Tibial artery (tissue), 4 donors: ENCODE results near the gene SHLD2.
"Not testable (repeated sequence)": the region's sequence is repeated elsewhere in the genome, so short reads cannot be mapped to it uniquely, and the experiment has no call there.

ENCODE experiments used
- DNase-seq, 2 donors: peaks; one replicate each; pipeline ENCODE4 v3.0.0-alpha.2; 2019
- H3K27ac ChIP-seq, 2 donors: fragments of 200-600 bp; sonication (generic) in 1 of 2; 1 replicate in 1 of 2; 2 replicates in 1 of 2; pipeline ENCODE4 v1.5.1; 2018 to 2019; ENCODE audit warnings: mild to moderate bottlenecking in 1 of 2
- H3K27me3 ChIP-seq, 2 donors: fragments of 200-600 bp; sonication (generic) in 1 of 2; one replicate each; pipeline versions ENCODE4 v1.5.1 to v1.6.0; 2016 to 2019
- H3K36me3 ChIP-seq, 3 donors: fragments of 200-600 bp; sonication (generic) in 2 of 3; one replicate each; pipeline ENCODE4 v1.5.1; 2016 to 2019; ENCODE audit warnings: mild to moderate bottlenecking in 2 of 3
- H3K4me1 ChIP-seq, 4 donors: fragments of 200-600 bp; sonication (generic) in 2 of 4; 1 replicate in 3 of 4; 2 replicates in 1 of 4; pipeline ENCODE4 v1.5.1; 2016 to 2019
- H3K4me3 ChIP-seq, 2 donors: fragments of 200-600 bp; sonication (generic) in 1 of 2; 1 replicate in 1 of 2; 2 replicates in 1 of 2; pipeline ENCODE4 v1.5.1; 2018 to 2019; ENCODE audit warnings: mild to moderate bottlenecking in 2 of 2
- H3K9me3 ChIP-seq, 3 donors: fragments of 200-600 bp; sonication (generic) in 1 of 3; one replicate each; pipeline ENCODE4 v1.5.1; 2016 to 2019
- intact Hi-C: fragments of 100-400 bp; cut with DNase I; formaldehyde crosslinking; loops from one replicate; pipeline ENCODE4 v1.15.0; 2023; ENCODE audit warnings: low total_unique reads

The SHLD2 gene

DNA sequence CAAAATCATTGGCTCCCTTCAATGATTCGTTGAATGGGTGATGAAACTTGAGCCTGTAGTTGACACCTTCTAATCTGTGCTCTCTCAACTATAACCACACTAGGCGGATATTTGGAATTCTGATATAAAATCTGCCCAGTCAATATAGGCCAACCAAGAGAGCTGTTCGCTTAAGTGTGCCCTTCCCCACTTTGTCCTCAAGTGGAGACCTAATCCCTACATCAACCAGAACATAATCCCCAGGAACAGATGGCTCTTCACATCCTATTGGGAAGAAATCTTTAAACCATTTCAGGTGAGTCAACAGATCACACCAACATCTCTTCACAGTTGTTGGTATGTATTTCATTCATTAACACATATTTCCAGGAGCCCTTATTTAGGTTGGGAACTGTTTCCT lies 96.8 kb downstream of the SHLD2 start:
- intact Hi-C loops, H3K27ac ChIP-seq, H3K4me3 ChIP-seq, H3K4me1 ChIP-seq, H3K9me3 ChIP-seq, DNase-seq, H3K27me3 ChIP-seq: not testable (repeated sequence)
- H3K36me3 ChIP-seq = peaks cover 12 to 26% (median 13%) of the 10 kb centered on the region in 3 donors

DNA sequence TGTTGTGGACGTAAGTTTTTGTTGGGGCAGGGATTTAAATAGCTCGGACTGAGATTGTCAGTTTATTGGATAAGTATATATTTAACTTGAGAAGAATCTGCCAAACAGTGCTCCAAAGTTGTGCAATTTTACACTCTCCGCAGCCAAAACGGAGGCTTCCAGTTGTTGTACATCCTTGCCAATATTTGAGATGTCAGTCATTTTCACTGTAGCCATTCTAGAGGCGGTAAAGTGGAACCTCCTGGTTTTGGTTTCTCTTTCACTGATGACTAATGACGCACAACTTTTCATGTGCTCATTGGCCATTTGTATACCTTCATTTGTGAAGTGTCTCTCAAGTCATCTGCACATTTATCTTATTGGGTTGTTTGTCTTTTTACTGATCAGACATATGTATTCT lies 105.9 kb downstream of the SHLD2 start:
- H3K4me3 ChIP-seq, H3K9me3 ChIP-seq, H3K27me3 ChIP-seq, H3K27ac ChIP-seq, intact Hi-C loops, H3K36me3 ChIP-seq: not testable (repeated sequence)
- peak; percentile 39 to 76 for DNase-seq
- H3K4me1 ChIP-seq = peaks cover 0 to 11% (median 5%) of the 10 kb centered on the region in 4 donors

DNA sequence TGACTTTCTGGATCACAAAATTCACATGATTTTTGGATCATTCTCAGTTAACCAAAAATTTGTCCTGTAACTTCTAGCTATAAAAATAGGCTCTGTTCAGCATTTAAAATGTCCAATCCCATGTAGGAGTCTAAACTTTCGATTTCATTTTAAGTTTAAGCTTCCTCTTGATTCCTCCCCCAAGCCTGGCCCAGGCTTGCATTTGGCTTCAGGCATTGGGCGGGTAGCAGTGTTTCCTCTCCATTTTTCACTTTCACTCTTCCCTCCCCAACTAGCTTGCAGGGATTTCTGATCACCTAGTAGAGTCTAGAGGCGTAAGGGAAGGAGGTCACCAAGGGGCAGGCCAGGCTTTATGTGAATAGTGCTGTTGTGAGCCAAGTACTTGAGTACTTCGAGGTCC lies 109.8 kb downstream of the SHLD2 start:
- H3K36me3 ChIP-seq, H3K4me3 ChIP-seq, intact Hi-C loops, H3K9me3 ChIP-seq, H3K27me3 ChIP-seq, DNase-seq: not testable (repeated sequence)
- peak overlapping the region in 1 of 2 donors; percentile 70 for H3K27ac ChIP-seq
- H3K4me1 ChIP-seq = peaks cover 0 to 19% (median 5%) of the 10 kb centered on the region in 4 donors

DNA sequence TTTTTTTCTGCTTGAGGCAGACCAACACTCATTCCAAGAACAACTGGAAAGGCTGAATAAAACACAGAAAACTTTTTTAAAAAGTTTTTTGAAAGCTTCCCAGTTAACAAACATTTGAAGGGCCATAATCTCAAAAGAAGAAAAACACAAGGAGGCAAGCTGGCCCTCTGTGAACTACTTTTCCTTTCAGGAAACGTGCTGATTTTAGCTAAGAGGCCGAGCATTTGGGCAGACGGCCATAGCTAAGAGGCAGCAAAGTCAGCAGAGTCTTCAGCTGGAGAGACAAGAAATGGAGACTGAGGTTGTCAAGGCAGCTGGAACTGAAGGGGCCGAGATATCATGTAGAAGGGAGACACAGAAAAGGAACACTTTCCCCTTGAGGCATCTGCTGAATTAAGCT lies 111.9 kb downstream of the SHLD2 start:
- intact Hi-C loops, H3K4me3 ChIP-seq, H3K36me3 ChIP-seq, H3K27me3 ChIP-seq, DNase-seq, H3K9me3 ChIP-seq: not testable (repeated sequence)
- Histone ChIP-seq H3K4me1 (peaks cover 0 to 21% (median 5%) of the 10 kb centered on the region in 4 donors), H3K27ac (peak overlapping the region; percentile 42 to 63)

DNA sequence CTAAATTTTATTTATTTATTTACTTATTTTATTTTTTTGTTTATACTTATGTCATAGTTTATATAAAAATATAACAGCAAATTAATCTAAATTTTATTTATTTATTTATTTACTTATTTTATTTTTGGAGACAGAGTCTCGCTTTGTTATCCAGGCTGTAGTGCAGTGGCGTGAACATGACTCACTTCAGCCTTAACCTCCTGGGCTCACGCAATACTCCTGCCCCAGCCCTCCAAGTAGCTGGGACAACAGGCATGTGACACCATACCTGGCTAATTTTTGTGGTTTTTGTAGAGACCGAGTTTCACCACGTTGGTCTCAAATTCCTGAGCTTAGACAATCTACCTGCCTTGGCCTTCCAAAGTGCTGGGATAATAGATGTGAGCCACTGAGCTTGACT lies 115.3 kb downstream of the SHLD2 start:
- H3K4me1 ChIP-seq = peaks cover 0 to 15% (median 0%) of the 10 kb centered on the region in 4 donors
- H3K36me3 ChIP-seq, DNase-seq, intact Hi-C loops, H3K9me3 ChIP-seq, H3K4me3 ChIP-seq, H3K27ac ChIP-seq, H3K27me3 ChIP-seq: not testable (repeated sequence)

DNA sequence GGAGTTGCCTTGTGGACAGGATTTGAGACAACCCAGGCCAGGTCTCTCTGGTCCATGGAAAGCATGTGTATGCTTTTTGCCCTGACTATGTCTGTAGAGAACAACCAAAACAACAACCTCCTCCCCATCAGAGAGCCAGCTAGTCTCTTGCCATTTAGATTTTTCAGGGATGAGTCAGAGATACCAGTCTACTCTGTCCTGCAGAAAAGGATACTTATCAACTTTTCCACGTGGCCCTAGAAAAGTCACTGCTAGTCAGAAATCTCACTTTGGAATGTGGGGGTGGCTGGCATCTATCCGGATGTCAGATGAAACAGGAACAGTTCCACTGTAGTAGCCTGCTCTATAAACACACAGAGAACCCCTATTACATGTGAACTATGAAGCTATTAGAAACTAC lies 116.8 kb downstream of the SHLD2 start:
- H3K27me3 ChIP-seq, H3K36me3 ChIP-seq, H3K4me3 ChIP-seq, intact Hi-C loops, DNase-seq, H3K9me3 ChIP-seq, H3K4me1 ChIP-seq, H3K27ac ChIP-seq: not testable (repeated sequence)

DNA sequence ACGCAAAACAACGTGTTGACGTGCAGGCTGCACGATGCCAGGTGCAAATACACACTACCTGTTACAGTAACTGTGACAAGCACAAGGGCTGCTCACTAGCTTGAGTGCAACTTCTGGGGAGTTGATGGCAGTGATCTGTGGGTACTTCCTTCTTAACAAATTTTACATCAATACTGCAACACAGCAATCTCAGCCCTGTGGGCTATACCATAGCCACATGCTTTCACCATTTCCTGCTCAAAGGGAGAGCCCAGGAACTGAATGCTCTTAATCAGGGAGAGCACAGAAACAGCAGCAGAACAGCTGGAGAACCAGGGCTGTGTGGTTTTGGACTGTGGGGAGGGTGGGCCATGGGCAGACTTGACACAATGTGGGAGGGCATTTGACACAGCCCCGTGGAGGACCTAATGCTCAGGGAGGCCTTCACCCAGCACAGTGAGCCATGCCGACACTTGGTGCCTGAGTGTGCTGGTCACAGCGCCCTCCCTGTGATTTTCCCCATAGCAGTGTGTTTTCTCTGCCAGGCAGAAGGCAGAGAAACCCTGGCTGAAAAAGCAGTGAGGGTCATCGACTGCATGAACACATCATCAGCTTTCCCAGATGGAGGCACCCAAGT lies 118.3 kb downstream of the SHLD2 start:
- intact Hi-C loops, H3K27me3 ChIP-seq, H3K36me3 ChIP-seq, H3K4me3 ChIP-seq, H3K9me3 ChIP-seq, H3K27ac ChIP-seq, DNase-seq, H3K4me1 ChIP-seq: not testable (repeated sequence)

DNA sequence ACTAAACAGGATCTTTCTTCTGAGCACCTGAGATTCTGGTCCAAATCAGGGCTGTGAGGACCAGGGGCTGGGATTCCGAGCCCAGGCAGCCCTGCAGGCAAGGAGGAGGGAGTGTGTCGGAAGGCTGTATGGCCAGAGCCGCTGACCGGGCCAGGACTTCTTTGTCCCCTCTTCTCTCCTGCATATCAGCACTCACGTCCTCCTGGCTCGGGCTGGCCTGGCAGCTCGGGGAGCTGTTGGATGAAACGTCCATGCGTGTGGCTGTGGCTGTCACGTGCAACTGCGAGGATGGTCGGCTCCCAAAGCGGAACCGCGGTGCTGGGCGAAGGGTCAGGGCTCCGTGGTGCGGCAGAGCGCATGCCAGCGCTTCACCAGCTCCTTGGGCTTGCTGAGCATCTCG lies 118.8 kb downstream of the SHLD2 start:
- DNase-seq, H3K27me3 ChIP-seq, H3K4me1 ChIP-seq, intact Hi-C loops, H3K4me3 ChIP-seq, H3K9me3 ChIP-seq, H3K27ac ChIP-seq, H3K36me3 ChIP-seq: not testable (repeated sequence)

DNA sequence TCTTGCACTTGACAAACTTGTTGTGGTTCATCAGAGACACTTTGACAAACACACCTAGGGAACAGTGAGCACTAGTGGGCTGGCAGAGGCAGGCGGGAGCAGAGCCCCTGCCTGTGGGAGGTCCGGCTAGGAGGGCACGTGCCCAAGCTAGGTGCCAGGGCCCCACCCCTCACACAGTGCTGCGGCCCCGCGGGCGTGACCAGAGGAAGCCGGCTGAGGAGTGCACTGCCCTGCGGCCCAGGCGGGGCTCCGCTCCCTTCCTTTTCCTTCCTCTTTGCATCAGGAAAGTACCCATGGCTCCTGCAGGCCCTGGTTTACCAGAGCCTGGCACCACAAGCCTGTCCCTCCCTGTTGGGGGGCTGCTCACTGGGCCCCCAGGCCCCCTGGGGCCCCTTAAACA lies 121.1 kb downstream of the SHLD2 start:
- H3K9me3 ChIP-seq, H3K4me3 ChIP-seq, intact Hi-C loops, H3K36me3 ChIP-seq, H3K27me3 ChIP-seq, DNase-seq, H3K27ac ChIP-seq, H3K4me1 ChIP-seq: not testable (repeated sequence)

DNA sequence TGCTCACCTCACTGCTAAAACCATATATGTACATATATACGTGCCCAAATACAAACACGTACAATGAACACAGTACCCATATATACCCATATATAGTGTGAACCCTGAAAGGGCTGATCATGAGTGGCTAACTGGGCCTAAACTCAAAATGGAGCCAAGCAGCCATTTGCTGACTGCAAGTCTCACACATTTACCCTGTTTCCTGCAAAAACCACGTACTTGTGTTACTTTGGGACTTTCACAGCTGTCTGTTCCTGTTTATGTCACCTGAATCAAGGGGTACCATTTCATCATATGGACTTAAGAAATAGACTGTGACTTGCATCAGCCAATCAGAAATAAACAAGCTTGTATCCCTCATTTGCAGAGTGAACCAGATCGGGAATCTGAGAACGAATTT lies 124.4 kb downstream of the SHLD2 start:
- intact Hi-C loops, H3K27me3 ChIP-seq, H3K36me3 ChIP-seq, H3K4me3 ChIP-seq, H3K9me3 ChIP-seq, DNase-seq, H3K27ac ChIP-seq, H3K4me1 ChIP-seq: not testable (repeated sequence)

DNA sequence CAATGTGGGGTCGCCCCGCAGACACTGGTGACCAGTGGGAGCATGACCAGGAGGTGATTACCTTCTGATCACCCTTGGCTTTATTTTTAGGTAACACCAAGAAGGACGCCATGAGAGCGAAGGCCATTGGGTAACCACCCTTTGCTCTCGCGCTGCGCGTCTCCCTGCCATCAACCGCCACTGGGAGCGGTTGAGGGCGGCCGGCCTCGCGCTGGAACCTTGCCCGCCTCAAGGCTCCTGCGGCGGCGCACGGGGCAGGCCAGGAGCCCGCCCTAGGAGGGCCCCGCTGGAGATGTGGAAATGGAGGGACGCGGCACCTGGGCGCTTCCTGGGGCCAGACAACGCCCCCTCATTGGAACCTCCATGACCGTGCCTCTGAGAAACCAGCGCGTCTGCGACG lies 127.8 kb downstream of the SHLD2 start:
- H3K27ac ChIP-seq, H3K4me1 ChIP-seq, H3K4me3 ChIP-seq, intact Hi-C loops, DNase-seq, H3K27me3 ChIP-seq, H3K9me3 ChIP-seq, H3K36me3 ChIP-seq: not testable (repeated sequence)

DNA sequence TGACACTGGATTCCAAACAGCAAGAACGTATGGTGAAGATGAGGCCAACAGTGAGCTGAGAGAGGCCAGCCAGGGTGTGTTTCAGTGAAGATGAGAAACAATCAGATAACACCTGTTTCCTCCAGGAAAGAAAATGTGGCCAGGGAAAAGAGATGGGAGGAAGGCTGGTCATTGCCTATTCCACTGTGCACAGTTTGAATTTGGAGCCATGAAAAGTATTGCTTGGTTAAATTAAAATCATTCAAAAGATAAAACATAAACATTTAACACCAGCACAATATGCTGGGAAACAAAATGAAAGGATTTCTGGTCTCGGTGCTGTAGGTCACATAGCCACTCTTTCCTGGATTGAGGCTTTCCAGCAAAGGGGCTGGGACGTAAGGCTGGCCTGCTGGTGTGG lies 130.1 kb downstream of the SHLD2 start, which contains the start of gene NUTM2A:
Gene NUTM2A (plus strand): TSS at position 301 of the 400 bp plus-strand sequence. CDS start 383 bp downstream, outside the sequence.
- H3K27me3 ChIP-seq, H3K4me1 ChIP-seq, H3K4me3 ChIP-seq, H3K9me3 ChIP-seq, H3K27ac ChIP-seq, DNase-seq, intact Hi-C loops, H3K36me3 ChIP-seq: not testable (repeated sequence)

DNA sequence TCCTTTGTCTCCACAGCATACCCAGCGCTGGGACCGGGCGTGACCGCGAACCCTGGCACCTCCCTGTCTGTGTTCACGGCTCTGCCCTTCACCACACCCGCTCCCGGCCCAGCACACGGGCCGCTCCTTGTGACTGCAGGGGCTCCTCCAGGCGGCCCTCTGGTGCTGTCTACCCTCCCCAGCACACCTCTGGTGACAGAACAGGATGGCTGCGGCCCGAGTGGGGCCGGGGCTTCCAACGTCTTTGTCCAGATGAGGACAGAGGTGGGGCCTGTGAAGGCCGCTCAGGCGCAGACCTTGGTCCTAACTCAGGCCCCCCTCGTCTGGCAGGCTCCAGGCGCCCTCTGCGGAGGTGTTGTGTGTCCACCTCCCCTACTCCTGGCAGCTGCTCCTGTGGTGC lies 133.2 kb downstream of the SHLD2 start:
- intact Hi-C loops, H3K27ac ChIP-seq, H3K36me3 ChIP-seq, DNase-seq, H3K4me3 ChIP-seq, H3K4me1 ChIP-seq, H3K9me3 ChIP-seq, H3K27me3 ChIP-seq: not testable (repeated sequence)

DNA sequence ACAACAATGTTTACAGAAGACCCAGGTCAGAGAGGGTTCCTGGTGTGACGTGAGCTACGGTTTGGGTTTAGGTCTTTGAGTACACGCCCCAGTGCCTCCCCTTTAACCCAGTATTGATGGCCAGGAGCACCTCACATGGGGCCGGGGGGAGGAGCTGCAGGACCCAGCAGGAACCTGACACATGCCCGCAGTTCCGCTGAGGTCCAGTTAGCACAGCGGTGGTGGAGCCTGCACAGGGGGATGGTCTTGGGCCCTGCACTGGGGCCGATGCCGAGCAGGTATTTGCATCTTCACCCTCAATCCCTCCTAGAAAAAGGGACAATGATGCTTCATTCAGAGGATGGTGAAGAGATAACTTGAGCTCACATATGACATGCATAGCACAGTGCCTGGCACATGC lies 134.2 kb downstream of the SHLD2 start:
- H3K27me3 ChIP-seq, H3K36me3 ChIP-seq, H3K4me1 ChIP-seq, H3K4me3 ChIP-seq, DNase-seq, H3K9me3 ChIP-seq, H3K27ac ChIP-seq, intact Hi-C loops: not testable (repeated sequence)

DNA sequence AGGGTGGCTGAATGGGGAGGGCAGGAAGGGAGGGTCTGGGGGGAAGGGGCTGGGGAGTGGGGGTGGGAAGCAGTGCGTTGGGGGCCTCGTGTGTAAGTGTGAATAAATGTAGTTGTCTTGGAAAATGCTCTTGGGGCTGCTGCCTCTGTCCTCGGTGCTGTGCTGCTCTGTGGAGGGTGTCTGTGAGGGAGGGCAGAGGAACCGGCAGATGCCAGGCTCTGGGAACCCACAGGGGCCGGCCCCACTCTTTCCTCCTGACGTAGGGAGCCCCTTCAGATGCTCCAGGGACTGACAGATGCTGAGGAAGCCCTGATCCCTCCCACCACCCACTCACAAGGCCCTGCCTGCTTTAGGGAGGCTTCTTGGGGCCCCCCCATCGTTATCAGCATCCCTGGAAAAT lies 139.8 kb downstream of the SHLD2 start:
- H3K27me3 ChIP-seq, DNase-seq, H3K27ac ChIP-seq, H3K4me1 ChIP-seq, H3K9me3 ChIP-seq, intact Hi-C loops, H3K4me3 ChIP-seq, H3K36me3 ChIP-seq: not testable (repeated sequence)
